ENCODE data around the gene LIN7C. TPM values are rescaled to one million over a fixed set of nuclear protein-coding genes. Genes with fewer than 3 reads are reported as not detected.
"Not testable (repeated sequence)": the region's sequence is repeated elsewhere in the genome, so short reads cannot be mapped to it uniquely, and the experiment has no call there.

Gene LIN7C
- total RNA-seq, 1 donor from 2014 or later, result 15.1 TPM

DNA sequence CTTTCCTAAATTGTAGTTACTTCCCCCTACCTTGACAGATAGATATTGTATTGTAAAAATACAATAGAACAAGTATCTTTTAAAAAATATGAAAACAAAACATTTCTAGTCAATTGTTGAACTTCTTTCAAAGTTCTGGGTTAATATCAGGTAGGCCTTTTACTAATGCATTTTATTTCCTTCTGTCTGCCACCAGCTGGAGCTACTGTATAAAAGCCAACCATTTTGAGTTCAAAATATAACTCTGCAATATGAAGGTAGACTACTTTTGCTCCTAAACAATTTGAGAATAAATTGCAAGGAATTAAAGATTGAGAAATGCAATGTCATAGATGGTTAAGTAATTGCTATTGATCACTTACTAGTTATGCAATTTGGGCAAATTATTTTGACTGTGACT is 22.1 kb upstream of the LIN7C start:
- intact Hi-C loops (cut with DNase I), result no loop called here
- H3K4me3 ChIP-seq, result no peak overlapping the region

DNA sequence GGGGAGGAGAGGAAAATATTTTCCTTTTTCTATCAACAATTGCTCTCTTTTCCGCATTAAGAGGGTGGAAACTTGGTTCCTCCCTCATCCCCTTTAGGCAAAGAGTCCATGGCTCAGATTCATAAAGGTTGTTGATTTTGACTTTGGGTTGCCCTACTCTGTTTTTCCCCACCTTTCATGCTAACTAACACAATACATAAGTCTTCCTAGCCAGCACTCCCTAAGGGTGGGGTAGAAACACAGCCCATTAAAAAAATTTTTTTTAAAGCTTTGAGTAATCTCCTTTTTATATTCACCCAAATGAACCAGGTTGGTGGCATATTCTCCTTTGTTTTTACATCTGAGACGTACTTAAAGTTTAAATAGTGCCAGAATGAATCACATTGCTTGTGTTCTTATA is 20.0 kb upstream of the LIN7C start:
- H3K4me1 ChIP-seq, result no peaks in the 10 kb centered on the region
- no peaks in the 10 kb centered on the region for H3K9me3 ChIP-seq
- H3K27me3 ChIP-seq, result no peaks in the 10 kb centered on the region
- no peak overlapping the region for H3K27ac ChIP-seq
- DNase-seq (ENCODE audit: low spot score in 2 of 2), result no peak
- no peaks in the 10 kb centered on the region for H3K36me3 ChIP-seq
- TF ChIP-seq, protein P1, sequence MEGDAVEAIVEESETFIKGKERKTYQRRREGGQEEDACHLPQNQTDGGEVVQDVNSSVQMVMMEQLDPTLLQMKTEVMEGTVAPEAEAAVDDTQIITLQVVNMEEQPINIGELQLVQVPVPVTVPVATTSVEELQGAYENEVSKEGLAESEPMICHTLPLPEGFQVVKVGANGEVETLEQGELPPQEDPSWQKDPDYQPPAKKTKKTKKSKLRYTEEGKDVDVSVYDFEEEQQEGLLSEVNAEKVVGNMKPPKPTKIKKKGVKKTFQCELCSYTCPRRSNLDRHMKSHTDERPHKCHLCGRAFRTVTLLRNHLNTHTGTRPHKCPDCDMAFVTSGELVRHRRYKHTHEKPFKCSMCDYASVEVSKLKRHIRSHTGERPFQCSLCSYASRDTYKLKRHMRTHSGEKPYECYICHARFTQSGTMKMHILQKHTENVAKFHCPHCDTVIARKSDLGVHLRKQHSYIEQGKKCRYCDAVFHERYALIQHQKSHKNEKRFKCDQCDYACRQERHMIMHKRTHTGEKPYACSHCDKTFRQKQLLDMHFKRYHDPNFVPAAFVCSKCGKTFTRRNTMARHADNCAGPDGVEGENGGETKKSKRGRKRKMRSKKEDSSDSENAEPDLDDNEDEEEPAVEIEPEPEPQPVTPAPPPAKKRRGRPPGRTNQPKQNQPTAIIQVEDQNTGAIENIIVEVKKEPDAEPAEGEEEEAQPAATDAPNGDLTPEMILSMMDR (IDR thresholded peaks at IDR 0.05), result no peak
- H3K4me3 ChIP-seq, result no peak overlapping the region
- intact Hi-C loops (cut with DNase I), result no loop called here

More for the DNA sequence above, 22.1 kb upstream of the LIN7C start:
- no peak overlapping the region for H3K27ac ChIP-seq
- H3K27me3 ChIP-seq, result no peaks in the 10 kb centered on the region
- TF ChIP-seq, protein P1 (IDR thresholded peaks at IDR 0.05), result no peak
- no peaks in the 10 kb centered on the region for H3K4me1 ChIP-seq
- DNase-seq (ENCODE audit: low spot score in 2 of 2), result no peak
- no peaks in the 10 kb centered on the region for H3K9me3 ChIP-seq
- no peaks in the 10 kb centered on the region for H3K36me3 ChIP-seq

DNA sequence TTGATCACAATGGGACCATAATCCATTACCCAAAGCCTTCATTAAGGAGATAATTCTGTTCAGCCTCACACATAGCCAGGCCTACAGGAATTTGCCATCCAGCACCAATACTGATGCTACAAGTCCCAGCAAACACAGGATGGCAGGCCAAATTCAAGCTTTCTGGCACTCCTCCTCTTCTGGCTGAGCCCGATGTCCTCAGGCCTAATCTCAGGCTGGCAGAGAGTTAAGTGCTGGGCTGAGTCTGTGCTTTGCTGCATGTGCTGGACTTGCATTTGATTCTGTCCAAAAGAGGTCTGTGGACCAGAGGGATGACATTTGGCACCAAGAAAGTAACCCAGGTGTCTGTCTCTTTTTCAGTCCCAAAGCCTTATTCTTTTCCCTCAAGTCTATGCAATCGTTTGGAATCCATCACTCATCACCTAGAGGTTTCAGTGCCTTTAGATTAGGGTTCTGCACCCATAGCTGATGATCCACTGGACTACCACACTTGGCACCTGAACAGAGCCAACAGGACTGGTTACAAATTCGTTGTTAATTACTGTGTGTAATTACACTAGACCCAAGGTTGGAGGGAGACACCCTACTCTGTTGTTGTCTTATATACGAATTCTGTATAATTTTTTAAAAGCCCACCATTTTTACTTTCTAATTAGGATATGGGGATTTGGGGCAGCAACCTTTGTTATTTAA is 19.4 kb upstream of the LIN7C start:
- Histone ChIP-seq H3K36me3 (no peaks in the 10 kb centered on the region), H3K4me1 (no peaks in the 10 kb centered on the region), H3K27ac (no peak overlapping the region), H3K27me3 (no peaks in the 10 kb centered on the region), H3K9me3 (no peaks in the 10 kb centered on the region), H3K4me3 (no peak overlapping the region)
- DNase-seq (ENCODE audit: low spot score in 2 of 2), result no peak
- intact Hi-C loops (cut with DNase I), result no loop called here
- TF ChIP-seq, protein P1 (IDR thresholded peaks at IDR 0.05), result no peak

DNA sequence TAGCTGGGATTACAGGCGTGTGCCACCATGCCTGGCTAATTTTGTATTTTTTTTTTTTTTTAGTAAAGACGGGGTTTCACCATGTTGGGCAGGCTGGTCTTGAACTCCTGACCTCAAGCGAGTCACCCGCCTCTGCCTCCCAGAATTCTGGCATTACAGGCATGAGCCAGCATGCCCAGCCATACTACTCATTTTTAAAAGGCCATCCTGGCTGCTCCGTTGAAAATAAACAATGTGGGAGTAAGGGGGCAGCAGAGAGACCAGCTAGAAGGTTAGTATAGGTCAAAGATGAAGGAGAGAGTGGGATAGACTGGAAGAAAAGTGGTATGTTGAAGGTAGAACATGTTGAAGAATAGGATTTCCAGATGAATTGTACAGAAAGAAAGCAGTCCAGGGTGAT is 17.6 kb upstream of the LIN7C start:
- DNase-seq (ENCODE audit: low spot score in 2 of 2), result no peak
- H3K36me3 ChIP-seq, result no peaks in the 10 kb centered on the region
- H3K27ac ChIP-seq, result no peak overlapping the region
- TF ChIP-seq, protein P1 (IDR thresholded peaks at IDR 0.05), result no peak
- no peaks in the 10 kb centered on the region for H3K9me3 ChIP-seq
- intact Hi-C loops (cut with DNase I), result no loop called here
- no peaks in the 10 kb centered on the region for H3K27me3 ChIP-seq
- H3K4me3 ChIP-seq, result no peak overlapping the region
- no peaks in the 10 kb centered on the region for H3K4me1 ChIP-seq

DNA sequence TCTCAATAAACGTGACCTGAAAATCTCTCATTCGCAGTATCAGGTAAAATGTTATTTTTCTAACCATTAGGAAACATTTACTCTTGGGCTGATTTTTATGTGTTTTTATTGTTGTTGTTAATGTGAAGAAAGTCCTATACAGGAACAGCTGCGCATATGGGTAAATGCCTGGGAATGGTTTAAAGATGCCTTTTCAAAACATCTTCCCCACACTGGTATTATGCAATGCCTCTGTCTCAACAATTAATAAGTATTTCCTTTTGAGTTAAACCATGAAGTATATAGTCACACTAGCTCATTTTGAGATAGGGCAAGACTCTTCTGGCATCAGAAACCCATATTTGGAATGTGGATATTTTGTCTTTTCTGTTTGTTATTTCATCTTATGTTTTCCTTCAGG is 13.7 kb upstream of the LIN7C start:
- Histone ChIP-seq H3K4me1 (no peaks in the 10 kb centered on the region), H3K9me3 (peaks cover 0 to 6% of the 10 kb centered on the region in 2 donors), H3K27ac (no peak overlapping the region), H3K4me3 (no peak overlapping the region), H3K27me3 (no peaks in the 10 kb centered on the region), H3K36me3 (no peaks in the 10 kb centered on the region)
- DNase-seq (ENCODE audit: low spot score in 2 of 2), result no peak
- intact Hi-C loops (cut with DNase I), result no loop called here
- TF ChIP-seq, protein P1 (IDR thresholded peaks at IDR 0.05), result no peak

DNA sequence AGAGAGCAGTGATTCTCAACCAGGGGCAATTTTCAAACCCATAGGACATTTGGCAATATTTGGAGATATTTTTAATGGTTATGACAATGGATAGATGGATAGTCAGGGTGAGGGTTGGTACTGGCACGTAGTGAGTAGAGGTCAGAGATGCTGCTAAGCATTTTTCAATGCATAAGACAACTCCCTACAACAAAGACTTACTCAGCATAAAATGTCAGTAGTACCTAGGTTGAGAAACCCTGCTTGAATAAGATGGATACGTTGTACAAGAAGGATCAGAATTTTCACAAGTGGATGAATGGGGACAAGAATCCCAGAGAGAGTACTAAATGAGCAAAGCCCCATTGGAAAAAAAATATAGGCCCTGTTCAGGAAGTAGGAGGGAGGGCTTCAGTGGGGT is 11.9 kb upstream of the LIN7C start:
- TF ChIP-seq, protein P1 (IDR thresholded peaks at IDR 0.05), result no peak
- intact Hi-C loops (cut with DNase I), result no loop called here
- H3K27ac ChIP-seq, result no peak overlapping the region

DNA sequence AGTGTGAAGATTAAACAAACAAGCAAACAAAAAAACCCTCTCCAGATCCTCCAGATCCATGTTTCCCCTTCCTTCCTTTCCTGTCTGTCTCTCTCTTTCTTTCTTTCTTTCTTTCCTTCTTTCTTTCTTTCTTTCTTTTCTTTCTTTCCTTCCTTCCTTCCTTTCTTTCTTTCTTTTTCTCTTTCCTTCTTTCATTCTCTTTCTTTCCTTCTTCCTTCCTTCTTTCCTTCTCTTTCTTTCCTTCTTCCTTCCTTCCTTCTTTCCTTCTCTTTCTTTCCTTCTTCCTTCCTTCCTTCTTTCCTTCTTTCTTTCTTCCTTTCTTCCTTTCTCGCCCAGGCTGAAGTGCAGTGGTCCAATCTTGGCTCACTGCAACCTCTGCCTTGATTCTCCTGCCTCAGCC is 10.9 kb upstream of the LIN7C start:
- intact Hi-C loops (cut with DNase I); H3K36me3 ChIP-seq; DNase-seq (ENCODE audit: low spot score in 2 of 2): not testable (repeated sequence)

More for the DNA sequence above, 11.9 kb upstream of the LIN7C start:
- H3K27me3 ChIP-seq, result no peaks in the 10 kb centered on the region
- no peak overlapping the region for H3K4me3 ChIP-seq
- no peak for DNase-seq (ENCODE audit: low spot score in 2 of 2)
- H3K9me3 ChIP-seq, result peaks cover 0 to 7% of the 10 kb centered on the region in 2 donors
- no peaks in the 10 kb centered on the region for H3K36me3 ChIP-seq
- peaks cover 0 to 6% of the 10 kb centered on the region in 2 donors for H3K4me1 ChIP-seq

More for the DNA sequence above, 10.9 kb upstream of the LIN7C start:
- not testable (repeated sequence) for H3K27me3 ChIP-seq, H3K27ac ChIP-seq, H3K4me1 ChIP-seq, H3K9me3 ChIP-seq, H3K4me3 ChIP-seq
